PFSK-1 (cell line): ENCODE measurements around the gene MYO7B.

Experiments used
- FOXP2 ChIP-seq: optimal IDR thresholded peaks from 2 replicates; pipeline ENCODE3; 2011; ENCODE audit warnings: borderline replicate concordance, control low read depth, inconsistent platforms; ENCODE audit not compliant: insufficient read depth; ENCODE audit errors: extremely low read length, extremely low read depth
- POLR2AphosphoS5 ChIP-seq: IDR thresholded peaks from 2 replicates; pipeline ENCODE4 v1.6.1; 2012; ENCODE audit warnings: low read depth, mild to moderate bottlenecking, control low read depth, low read length, moderate library complexity
- SIN3A ChIP-seq: IDR thresholded peaks from 2 replicates; pipeline ENCODE4 v1.6.1; 2012; ENCODE audit warnings: mild to moderate bottlenecking, low read length, moderate library complexity, borderline replicate concordance; ENCODE audit not compliant: insufficient read depth
- TAF1 ChIP-seq: IDR thresholded peaks from 2 replicates; pipeline ENCODE4 v1.6.1; 2012; ENCODE audit warnings: low read length, control low read depth, borderline replicate concordance; ENCODE audit not compliant: insufficient read depth
- TF ChIP-seq, protein P1 (sequence below), 2 experiments: IDR thresholded peaks; 2 replicates each; pipeline versions ENCODE4 v1.6.1 to v1.8.0; 2011 to 2012; ENCODE audit warnings: low read depth in 2 of 2, low read length in 2 of 2, control low read depth in 1 of 2, inconsistent platforms in 1 of 2, mild to moderate bottlenecking in 1 of 2, moderate library complexity in 1 of 2; ENCODE audit not compliant: insufficient read depth in 1 of 2

DNA sequence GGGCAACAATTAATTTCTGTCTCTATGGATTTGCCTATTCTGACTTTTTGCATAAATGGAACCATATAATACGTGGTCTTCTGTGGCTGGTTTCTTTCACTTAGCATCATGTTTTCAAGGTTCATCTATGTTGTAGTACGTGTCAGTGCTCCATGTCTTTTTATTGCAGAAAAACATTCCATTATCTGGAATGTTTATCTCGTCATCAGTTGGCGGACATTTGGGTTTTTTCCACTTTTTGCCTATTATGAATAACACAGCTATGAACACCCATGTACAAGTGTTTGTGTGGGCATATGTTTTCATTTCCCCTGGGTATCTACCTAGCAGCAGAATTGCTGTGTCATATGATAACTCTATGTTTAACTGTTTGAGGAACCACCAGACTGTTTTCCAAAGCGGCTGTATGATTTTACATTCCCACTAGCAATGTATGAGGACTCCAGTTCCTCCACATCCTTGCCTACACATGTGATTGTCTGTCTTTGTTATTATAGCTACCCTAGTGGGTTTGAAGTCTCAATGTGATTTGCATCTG lies 49.9 kb downstream of the MYO7B start:
- TF ChIP-seq POLR2AphosphoS5, result no peak
- TF ChIP-seq, protein P1, sequence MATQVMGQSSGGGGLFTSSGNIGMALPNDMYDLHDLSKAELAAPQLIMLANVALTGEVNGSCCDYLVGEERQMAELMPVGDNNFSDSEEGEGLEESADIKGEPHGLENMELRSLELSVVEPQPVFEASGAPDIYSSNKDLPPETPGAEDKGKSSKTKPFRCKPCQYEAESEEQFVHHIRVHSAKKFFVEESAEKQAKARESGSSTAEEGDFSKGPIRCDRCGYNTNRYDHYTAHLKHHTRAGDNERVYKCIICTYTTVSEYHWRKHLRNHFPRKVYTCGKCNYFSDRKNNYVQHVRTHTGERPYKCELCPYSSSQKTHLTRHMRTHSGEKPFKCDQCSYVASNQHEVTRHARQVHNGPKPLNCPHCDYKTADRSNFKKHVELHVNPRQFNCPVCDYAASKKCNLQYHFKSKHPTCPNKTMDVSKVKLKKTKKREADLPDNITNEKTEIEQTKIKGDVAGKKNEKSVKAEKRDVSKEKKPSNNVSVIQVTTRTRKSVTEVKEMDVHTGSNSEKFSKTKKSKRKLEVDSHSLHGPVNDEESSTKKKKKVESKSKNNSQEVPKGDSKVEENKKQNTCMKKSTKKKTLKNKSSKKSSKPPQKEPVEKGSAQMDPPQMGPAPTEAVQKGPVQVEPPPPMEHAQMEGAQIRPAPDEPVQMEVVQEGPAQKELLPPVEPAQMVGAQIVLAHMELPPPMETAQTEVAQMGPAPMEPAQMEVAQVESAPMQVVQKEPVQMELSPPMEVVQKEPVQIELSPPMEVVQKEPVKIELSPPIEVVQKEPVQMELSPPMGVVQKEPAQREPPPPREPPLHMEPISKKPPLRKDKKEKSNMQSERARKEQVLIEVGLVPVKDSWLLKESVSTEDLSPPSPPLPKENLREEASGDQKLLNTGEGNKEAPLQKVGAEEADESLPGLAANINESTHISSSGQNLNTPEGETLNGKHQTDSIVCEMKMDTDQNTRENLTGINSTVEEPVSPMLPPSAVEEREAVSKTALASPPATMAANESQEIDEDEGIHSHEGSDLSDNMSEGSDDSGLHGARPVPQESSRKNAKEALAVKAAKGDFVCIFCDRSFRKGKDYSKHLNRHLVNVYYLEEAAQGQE (IDR thresholded peaks at IDR 0.05; ENCODE audit: insufficient read depth in 1 of 2, low read depth in 2 of 2, low read length in 2 of 2), result no peak
- no peak for TF ChIP-seq SIN3A
- TF ChIP-seq TAF1, result no peak
- no peak for TF ChIP-seq FOXP2
